ENCODE data around the gene FOSL2.
"Not testable (repeated sequence)": the region's sequence is repeated elsewhere in the genome, so short reads cannot be mapped to it uniquely, and the experiment has no call there.

Gene FOSL2

GRCh38 chr2:28371728-28372127 lies 20.9 kb upstream of the FOSL2 start:
- in situ Hi-C loops (cut with MboI; ENCODE audit: low sequenced_read_pairs): not testable (repeated sequence)

- in situ Hi-C loops (cut with MboI; ENCODE audit: low sequenced_read_pairs): no loop called here
These were observed 18.8 kb upstream of the FOSL2 start for GRCh38 chr2:28373854-28374253.

- in situ Hi-C loops (cut with MboI; ENCODE audit: low sequenced_read_pairs): no loop called here
These were observed 18.3 kb upstream of the FOSL2 start for GRCh38 chr2:28374331-28374730.

GRCh38 chr2:28375236-28375635 lies 17.4 kb upstream of the FOSL2 start:
- in situ Hi-C loops (cut with MboI; ENCODE audit: low sequenced_read_pairs): no loop called here

GRCh38 chr2:28375742-28376631 lies 16.7 kb upstream of the FOSL2 start:
- in situ Hi-C loops (cut with MboI; ENCODE audit: low sequenced_read_pairs): no loop called here

GRCh38 chr2:28377195-28377816 lies 15.4 kb upstream of the FOSL2 start:
- in situ Hi-C loops (cut with MboI; ENCODE audit: low sequenced_read_pairs): no loop called here

- in situ Hi-C loops (cut with MboI; ENCODE audit: low sequenced_read_pairs): no loop called here
These were observed 14.5 kb upstream of the FOSL2 start for GRCh38 chr2:28377984-28378678.

GRCh38 chr2:28378679-28379584 lies 13.7 kb upstream of the FOSL2 start:
- in situ Hi-C loops (cut with MboI; ENCODE audit: low sequenced_read_pairs): no loop called here

- in situ Hi-C loops (cut with MboI; ENCODE audit: low sequenced_read_pairs): no loop called here
These were observed 12.4 kb upstream of the FOSL2 start for GRCh38 chr2:28380219-28380618.

GRCh38 chr2:28381225-28382180 lies 11.2 kb upstream of the FOSL2 start:
- in situ Hi-C loops (cut with MboI; ENCODE audit: low sequenced_read_pairs): no loop called here

- in situ Hi-C loops (cut with MboI; ENCODE audit: low sequenced_read_pairs): no loop called here
These were observed 9.9 kb upstream of the FOSL2 start for GRCh38 chr2:28382755-28383154.

GRCh38 chr2:28387082-28387960 lies 5.3 kb upstream of the FOSL2 start:
- in situ Hi-C loops (cut with MboI; ENCODE audit: low sequenced_read_pairs): no loop called here

GRCh38 chr2:28389399-28390240 lies 3.0 kb upstream of the FOSL2 start:
- in situ Hi-C loops (cut with MboI; ENCODE audit: low sequenced_read_pairs): no loop called here

GRCh38 chr2:28390241-28390745 lies 2.4 kb upstream of the FOSL2 start:
- in situ Hi-C loops (cut with MboI; ENCODE audit: low sequenced_read_pairs): no loop called here

GRCh38 chr2:28390746-28391563 lies 1.7 kb upstream of the FOSL2 start:
- in situ Hi-C loops (cut with MboI; ENCODE audit: low sequenced_read_pairs): no loop called here

GRCh38 chr2:28391564-28392296 lies 928 bp upstream of the FOSL2 start:
- in situ Hi-C loops (cut with MboI; ENCODE audit: low sequenced_read_pairs): no loop called here
